ENCODE data around the gene HAUS7. TPM values are rescaled to one million over a fixed set of nuclear protein-coding genes. Genes with fewer than 3 reads are reported as not detected.

HAUS7 gene
- total RNA-seq, 1 experiment from 2014 or later = 28.9 TPM

DNA sequence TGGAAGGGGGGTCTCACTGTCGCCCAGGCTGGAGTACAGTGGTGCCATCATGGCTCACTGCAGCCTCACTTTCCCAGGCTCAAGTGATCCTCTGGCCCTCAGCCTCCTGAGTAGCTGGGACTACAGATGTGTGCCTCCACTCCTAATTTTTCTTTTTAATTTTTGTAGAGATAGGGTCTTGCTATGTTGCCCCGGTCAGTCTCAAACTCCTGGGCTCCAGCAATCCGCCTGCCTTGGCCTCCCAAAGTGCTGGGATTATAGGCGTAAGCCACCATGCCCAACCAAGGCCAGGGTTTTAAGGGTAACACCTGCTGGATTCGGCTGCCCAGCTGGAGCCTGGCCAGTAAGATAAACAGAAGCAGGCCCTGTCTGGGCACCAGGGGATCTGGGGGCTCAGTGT, 27.9 kb downstream of the HAUS7 start:
- no peak overlapping the region for H3K4me2 ChIP-seq (ENCODE audit: low read length)
- ChIA-PET RAD21 (ENCODE audit: low non-redundant PET in 1 of 2, low total read pairs in 2 of 2, uncharacterized antibody in 2 of 2, unreplicated experiment in 2 of 2) (interaction anchor here in 1 of 2 experiments (0.6 kb wide), 1 partner anchor 380 kb away, joined by 3 read pairs; no protein-coding TSS in a partner anchor), CTCF (interaction anchor here (0.5 kb wide), 1 partner anchor 30 kb away, joined by 5 read pairs; no protein-coding TSS in a partner anchor), POLR2A (no interaction called here)
- TF ChIP-seq, protein P1, sequence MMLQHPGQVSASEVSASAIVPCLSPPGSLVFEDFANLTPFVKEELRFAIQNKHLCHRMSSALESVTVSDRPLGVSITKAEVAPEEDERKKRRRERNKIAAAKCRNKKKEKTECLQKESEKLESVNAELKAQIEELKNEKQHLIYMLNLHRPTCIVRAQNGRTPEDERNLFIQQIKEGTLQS (IDR thresholded peaks at IDR 0.05) = no peak
- TF ChIP-seq CEBPB (IDR thresholded peaks at IDR 0.05; ENCODE audit: low read depth) (no peak), EZH2phosphoT487 (IDR thresholded peaks at IDR 0.05; ENCODE audit: borderline replicate concordance) (no peak), ZFX (IDR thresholded peaks at IDR 0.05) (no peak), CBX3 (IDR thresholded peaks at IDR 0.05; ENCODE audit: low read depth) (no peak), TCF7L2 (IDR thresholded peaks at IDR 0.05; ENCODE audit: borderline replicate concordance, extremely low read depth, insufficient read depth, insufficient read length) (no peak), POLR2A (IDR thresholded peaks at IDR 0.05; ENCODE audit: borderline replicate concordance, extremely low read depth, insufficient read depth, insufficient read length) (no peak), RAD21 (IDR thresholded peaks at IDR 0.05; ENCODE audit: low read depth) (no peak)
- TF ChIP-seq, protein P2, sequence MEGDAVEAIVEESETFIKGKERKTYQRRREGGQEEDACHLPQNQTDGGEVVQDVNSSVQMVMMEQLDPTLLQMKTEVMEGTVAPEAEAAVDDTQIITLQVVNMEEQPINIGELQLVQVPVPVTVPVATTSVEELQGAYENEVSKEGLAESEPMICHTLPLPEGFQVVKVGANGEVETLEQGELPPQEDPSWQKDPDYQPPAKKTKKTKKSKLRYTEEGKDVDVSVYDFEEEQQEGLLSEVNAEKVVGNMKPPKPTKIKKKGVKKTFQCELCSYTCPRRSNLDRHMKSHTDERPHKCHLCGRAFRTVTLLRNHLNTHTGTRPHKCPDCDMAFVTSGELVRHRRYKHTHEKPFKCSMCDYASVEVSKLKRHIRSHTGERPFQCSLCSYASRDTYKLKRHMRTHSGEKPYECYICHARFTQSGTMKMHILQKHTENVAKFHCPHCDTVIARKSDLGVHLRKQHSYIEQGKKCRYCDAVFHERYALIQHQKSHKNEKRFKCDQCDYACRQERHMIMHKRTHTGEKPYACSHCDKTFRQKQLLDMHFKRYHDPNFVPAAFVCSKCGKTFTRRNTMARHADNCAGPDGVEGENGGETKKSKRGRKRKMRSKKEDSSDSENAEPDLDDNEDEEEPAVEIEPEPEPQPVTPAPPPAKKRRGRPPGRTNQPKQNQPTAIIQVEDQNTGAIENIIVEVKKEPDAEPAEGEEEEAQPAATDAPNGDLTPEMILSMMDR (IDR thresholded peaks at IDR 0.05 in 2 of 3, conservative IDR thresholded peaks at IDR 0.05 in 1 of 3; ENCODE audit: borderline replicate concordance in 1 of 3, insufficient read depth in 1 of 3, low read depth in 2 of 3, low read length in 2 of 3) = no peak
- TF ChIP-seq, protein P3, sequence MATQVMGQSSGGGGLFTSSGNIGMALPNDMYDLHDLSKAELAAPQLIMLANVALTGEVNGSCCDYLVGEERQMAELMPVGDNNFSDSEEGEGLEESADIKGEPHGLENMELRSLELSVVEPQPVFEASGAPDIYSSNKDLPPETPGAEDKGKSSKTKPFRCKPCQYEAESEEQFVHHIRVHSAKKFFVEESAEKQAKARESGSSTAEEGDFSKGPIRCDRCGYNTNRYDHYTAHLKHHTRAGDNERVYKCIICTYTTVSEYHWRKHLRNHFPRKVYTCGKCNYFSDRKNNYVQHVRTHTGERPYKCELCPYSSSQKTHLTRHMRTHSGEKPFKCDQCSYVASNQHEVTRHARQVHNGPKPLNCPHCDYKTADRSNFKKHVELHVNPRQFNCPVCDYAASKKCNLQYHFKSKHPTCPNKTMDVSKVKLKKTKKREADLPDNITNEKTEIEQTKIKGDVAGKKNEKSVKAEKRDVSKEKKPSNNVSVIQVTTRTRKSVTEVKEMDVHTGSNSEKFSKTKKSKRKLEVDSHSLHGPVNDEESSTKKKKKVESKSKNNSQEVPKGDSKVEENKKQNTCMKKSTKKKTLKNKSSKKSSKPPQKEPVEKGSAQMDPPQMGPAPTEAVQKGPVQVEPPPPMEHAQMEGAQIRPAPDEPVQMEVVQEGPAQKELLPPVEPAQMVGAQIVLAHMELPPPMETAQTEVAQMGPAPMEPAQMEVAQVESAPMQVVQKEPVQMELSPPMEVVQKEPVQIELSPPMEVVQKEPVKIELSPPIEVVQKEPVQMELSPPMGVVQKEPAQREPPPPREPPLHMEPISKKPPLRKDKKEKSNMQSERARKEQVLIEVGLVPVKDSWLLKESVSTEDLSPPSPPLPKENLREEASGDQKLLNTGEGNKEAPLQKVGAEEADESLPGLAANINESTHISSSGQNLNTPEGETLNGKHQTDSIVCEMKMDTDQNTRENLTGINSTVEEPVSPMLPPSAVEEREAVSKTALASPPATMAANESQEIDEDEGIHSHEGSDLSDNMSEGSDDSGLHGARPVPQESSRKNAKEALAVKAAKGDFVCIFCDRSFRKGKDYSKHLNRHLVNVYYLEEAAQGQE (IDR thresholded peaks at IDR 0.05; ENCODE audit: low read depth) = no peak
- TF ChIP-seq, protein P4, sequence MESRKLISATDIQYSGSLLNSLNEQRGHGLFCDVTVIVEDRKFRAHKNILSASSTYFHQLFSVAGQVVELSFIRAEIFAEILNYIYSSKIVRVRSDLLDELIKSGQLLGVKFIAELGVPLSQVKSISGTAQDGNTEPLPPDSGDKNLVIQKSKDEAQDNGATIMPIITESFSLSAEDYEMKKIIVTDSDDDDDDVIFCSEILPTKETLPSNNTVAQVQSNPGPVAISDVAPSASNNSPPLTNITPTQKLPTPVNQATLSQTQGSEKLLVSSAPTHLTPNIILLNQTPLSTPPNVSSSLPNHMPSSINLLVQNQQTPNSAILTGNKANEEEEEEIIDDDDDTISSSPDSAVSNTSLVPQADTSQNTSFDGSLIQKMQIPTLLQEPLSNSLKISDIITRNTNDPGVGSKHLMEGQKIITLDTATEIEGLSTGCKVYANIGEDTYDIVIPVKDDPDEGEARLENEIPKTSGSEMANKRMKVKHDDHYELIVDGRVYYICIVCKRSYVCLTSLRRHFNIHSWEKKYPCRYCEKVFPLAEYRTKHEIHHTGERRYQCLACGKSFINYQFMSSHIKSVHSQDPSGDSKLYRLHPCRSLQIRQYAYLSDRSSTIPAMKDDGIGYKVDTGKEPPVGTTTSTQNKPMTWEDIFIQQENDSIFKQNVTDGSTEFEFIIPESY (IDR thresholded peaks at IDR 0.05; ENCODE audit: extremely low read depth, insufficient replicate concordance, low read length) = no peak
- no peaks in the 10 kb centered on the region for H3K9me3 ChIP-seq (ENCODE audit: control insufficient read depth in 1 of 2, insufficient read depth in 1 of 2, low read depth in 1 of 2, low read length in 2 of 2)
- no peak overlapping the region for H3K9ac ChIP-seq (ENCODE audit: low read length)
- no peak overlapping the region for H3K4me3 ChIP-seq (replicated peaks in 1 of 2; ENCODE audit: low read depth in 1 of 2, low read length in 2 of 2)
- no peaks in the 10 kb centered on the region for H4K20me1 ChIP-seq (ENCODE audit: insufficient read depth)
- no peak overlapping the region for H2AFZ ChIP-seq (ENCODE audit: low read depth, low read length, poor library complexity, severe bottlenecking)
- H3K27ac ChIP-seq (ENCODE audit: low read depth, low read length) = no peak overlapping the region
- no peaks in the 10 kb centered on the region for H3K27me3 ChIP-seq (ENCODE audit: insufficient read depth, low read length)
- BruUV-seq (replicated peaks) = no TSS peak
- H3K4me1 ChIP-seq (ENCODE audit: control insufficient read depth in 1 of 2, insufficient read depth in 2 of 2, low read length in 2 of 2) = peaks cover 0 to 7% of the 10 kb centered on the region in 2 experiments; a peak in 1 of 4 replicates
- ATAC-seq (no peak), DNase-seq (ENCODE audit: low read depth, low spot score) (no peak)
- no peaks in the 10 kb centered on the region for H3K79me2 ChIP-seq (ENCODE audit: insufficient read depth, low read length)
- no peaks in the 10 kb centered on the region for H3K36me3 ChIP-seq (ENCODE audit: control insufficient read depth in 1 of 2, insufficient read depth in 2 of 2, low read length in 2 of 2)
- no peaks in the 10 kb centered on the region for H3K9me2 ChIP-seq (ENCODE audit: insufficient read depth)
- intact Hi-C loops (cut with micrococcal nuclease) = no loop called here

Measured in HCT116 (cell line).